Endothelial cell of umbilical vein (primary cell): ENCODE data around the gene FOXP4.

Experiments used
- EZH2 ChIP-seq: IDR thresholded peaks from 2 replicates; pipeline ENCODE4 v1.6.1; 2012; ENCODE audit warnings: borderline replicate concordance, low read depth, mild to moderate bottlenecking, moderate library complexity, low read length, inconsistent platforms; ENCODE audit not compliant: severe bottlenecking
- FOS ChIP-seq: IDR thresholded peaks from 2 replicates; pipeline ENCODE4 v1.6.1; 2011; ENCODE audit warnings: mild to moderate bottlenecking, low read length, moderate library complexity, borderline replicate concordance; ENCODE audit not compliant: insufficient read depth
- GATA2 ChIP-seq: IDR thresholded peaks from 2 replicates; pipeline ENCODE4 v1.7.0; 2011; ENCODE audit warnings: low read depth, mild to moderate bottlenecking, moderate library complexity, mixed read lengths, low read length; ENCODE audit not compliant: insufficient read length, insufficient read depth
- JUN ChIP-seq: IDR thresholded peaks from 2 replicates; pipeline ENCODE4 v1.6.1; 2011; ENCODE audit warnings: borderline replicate concordance, low read depth; ENCODE audit not compliant: insufficient read length, insufficient read depth
- MAX ChIP-seq: IDR thresholded peaks from 2 replicates; pipeline ENCODE4 v1.6.1; 2011; ENCODE audit not compliant: insufficient read depth, insufficient read length
- MYC ChIP-seq: IDR thresholded peaks from one replicate; pipeline ENCODE4 v1.6.1; 2011; ENCODE audit warnings: mild to moderate bottlenecking, low read depth, low read length
- POLR2A ChIP-seq: IDR thresholded peaks from 2 replicates; pipeline ENCODE4 v1.6.1; 2012; ENCODE audit warnings: low read depth, mild to moderate bottlenecking, control low read depth, low read length
- POLR2AphosphoS5 ChIP-seq: IDR thresholded peaks from 2 replicates; pipeline ENCODE4 v1.6.1; 2012; ENCODE audit warnings: low read depth, mild to moderate bottlenecking, control low read depth, low read length, moderate library complexity; ENCODE audit not compliant: insufficient read depth
- TF ChIP-seq, protein P1 (sequence below), 2 donors: IDR thresholded peaks; 1 replicate in 1 of 2; 2 replicates in 1 of 2; pipeline ENCODE4 v1.5.1; 2011; ENCODE audit warnings: low read length in 2 of 2, mild to moderate bottlenecking in 2 of 2, moderate library complexity in 2 of 2, control low read depth in 1 of 2, inconsistent platforms in 1 of 2, low read depth in 1 of 2; ENCODE audit not compliant: insufficient read depth in 1 of 2; ENCODE audit errors: extremely low read depth in 1 of 2

DNA sequence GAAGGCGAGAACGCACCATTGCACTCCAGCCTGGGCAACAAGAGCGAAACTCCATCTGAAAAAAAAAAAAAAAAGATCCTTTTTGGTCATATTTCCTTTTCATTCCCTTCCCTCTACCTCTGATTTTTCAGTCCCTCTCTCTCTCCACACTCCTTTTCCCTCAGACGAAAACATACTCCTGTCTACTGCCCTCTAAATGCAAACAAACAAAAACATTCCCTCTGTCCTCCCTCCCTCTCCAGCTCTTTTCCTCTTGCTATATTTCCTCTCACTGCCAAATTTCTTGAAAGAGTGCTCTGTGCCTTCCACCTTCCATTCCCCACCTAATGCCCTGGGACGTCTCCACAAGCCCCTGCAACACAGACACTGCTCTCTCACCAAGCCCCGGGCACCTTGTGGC, 77.1 kb downstream of the FOXP4 start:
- TF ChIP-seq, protein P1, sequence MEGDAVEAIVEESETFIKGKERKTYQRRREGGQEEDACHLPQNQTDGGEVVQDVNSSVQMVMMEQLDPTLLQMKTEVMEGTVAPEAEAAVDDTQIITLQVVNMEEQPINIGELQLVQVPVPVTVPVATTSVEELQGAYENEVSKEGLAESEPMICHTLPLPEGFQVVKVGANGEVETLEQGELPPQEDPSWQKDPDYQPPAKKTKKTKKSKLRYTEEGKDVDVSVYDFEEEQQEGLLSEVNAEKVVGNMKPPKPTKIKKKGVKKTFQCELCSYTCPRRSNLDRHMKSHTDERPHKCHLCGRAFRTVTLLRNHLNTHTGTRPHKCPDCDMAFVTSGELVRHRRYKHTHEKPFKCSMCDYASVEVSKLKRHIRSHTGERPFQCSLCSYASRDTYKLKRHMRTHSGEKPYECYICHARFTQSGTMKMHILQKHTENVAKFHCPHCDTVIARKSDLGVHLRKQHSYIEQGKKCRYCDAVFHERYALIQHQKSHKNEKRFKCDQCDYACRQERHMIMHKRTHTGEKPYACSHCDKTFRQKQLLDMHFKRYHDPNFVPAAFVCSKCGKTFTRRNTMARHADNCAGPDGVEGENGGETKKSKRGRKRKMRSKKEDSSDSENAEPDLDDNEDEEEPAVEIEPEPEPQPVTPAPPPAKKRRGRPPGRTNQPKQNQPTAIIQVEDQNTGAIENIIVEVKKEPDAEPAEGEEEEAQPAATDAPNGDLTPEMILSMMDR (IDR thresholded peaks at IDR 0.05; ENCODE audit: extremely low read depth in 1 of 2, insufficient read depth in 1 of 2, low read depth in 1 of 2, low read length in 2 of 2) = no peak
- TF ChIP-seq MYC (no peak), EZH2 (no peak), MAX (no peak), POLR2AphosphoS5 (no peak), POLR2A (no peak), JUN (no peak), FOS (no peak), GATA2 (no peak)
